COR-L47 (cell line): ENCODE data around the gene TAP1.
"Not testable (repeated sequence)": the region's sequence is repeated elsewhere in the genome, so short reads cannot be mapped to it uniquely, and the experiment has no call there.

Experiments
- DNase-seq: peaks from one replicate; lab custom pipeline; 2025; lab: John Stamatoyannopoulos, UW

The TAP1 gene, protein sequence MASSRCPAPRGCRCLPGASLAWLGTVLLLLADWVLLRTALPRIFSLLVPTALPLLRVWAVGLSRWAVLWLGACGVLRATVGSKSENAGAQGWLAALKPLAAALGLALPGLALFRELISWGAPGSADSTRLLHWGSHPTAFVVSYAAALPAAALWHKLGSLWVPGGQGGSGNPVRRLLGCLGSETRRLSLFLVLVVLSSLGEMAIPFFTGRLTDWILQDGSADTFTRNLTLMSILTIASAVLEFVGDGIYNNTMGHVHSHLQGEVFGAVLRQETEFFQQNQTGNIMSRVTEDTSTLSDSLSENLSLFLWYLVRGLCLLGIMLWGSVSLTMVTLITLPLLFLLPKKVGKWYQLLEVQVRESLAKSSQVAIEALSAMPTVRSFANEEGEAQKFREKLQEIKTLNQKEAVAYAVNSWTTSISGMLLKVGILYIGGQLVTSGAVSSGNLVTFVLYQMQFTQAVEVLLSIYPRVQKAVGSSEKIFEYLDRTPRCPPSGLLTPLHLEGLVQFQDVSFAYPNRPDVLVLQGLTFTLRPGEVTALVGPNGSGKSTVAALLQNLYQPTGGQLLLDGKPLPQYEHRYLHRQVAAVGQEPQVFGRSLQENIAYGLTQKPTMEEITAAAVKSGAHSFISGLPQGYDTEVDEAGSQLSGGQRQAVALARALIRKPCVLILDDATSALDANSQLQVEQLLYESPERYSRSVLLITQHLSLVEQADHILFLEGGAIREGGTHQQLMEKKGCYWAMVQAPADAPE

DNA sequence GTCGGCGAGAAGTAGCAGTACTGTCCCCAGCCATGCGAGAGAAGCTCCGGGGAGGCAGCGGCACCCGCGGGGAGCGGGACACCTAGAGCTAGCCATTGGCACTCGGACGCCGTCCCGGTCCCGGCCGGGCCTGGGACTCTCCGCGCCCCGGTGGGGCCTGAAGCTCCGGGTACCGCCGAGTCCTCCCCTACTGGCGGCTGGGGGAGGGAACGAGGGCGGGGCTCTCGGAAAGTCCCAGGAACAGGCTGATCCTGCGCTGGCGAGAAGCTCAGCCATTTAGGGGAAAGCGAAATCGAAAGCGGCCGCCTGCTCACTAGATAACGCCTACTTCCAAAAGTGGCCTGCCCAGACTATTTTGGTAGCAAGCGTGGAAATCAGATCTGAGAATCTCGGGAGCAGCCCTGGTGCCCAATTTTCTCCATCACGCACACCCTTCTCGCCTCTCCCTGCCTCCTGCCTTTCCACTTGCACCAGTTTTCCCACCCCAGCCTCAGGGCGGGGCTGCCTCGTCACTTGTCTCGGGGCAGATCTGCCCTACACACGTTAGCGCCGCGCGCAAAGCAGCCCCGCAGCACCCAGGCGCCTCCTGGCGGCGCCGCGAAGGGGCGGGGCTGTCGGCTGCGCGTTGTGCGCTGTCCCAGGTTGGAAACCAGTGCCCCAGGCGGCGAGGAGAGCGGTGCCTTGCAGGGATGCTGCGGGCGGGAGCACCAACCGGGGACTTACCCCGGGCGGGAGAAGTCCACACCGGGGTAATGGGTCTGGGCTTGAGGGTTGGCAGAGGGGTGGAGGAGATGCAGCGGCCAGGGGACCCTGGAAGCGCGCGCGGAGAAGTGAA, at the start of gene TAP1, which contains the start of gene PSMB9:
Gene TAP1, minus strand, starts transcription at position 164 of the 835 bp plus-strand sequence. Its CDS starts 68 bp downstream, at position 96.
Gene PSMB9, plus strand, starts transcription at position 652 of the 835 bp plus-strand sequence. Its CDS starts 38 bp downstream, at position 690.
- DNase-seq = peak; percentile 76

DNA sequence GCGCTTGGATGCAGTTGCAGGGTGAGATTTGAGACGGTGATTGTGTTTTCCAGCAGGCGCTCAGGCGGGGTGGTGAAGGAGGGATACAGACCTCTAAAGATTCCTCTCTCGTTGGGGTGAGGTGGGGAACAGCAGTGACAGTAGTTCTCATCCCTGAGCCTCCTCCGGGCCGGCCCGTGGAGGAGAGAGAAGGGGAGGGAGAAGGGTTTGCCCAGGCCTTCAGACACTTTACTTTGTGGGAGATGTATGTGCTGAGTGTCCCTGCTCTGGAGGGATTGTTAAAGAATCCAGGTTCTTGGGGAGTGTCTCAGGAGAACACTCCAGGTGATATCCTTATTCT, 41.5 kb upstream of the TAP1 start:
- no peak for DNase-seq

DNA sequence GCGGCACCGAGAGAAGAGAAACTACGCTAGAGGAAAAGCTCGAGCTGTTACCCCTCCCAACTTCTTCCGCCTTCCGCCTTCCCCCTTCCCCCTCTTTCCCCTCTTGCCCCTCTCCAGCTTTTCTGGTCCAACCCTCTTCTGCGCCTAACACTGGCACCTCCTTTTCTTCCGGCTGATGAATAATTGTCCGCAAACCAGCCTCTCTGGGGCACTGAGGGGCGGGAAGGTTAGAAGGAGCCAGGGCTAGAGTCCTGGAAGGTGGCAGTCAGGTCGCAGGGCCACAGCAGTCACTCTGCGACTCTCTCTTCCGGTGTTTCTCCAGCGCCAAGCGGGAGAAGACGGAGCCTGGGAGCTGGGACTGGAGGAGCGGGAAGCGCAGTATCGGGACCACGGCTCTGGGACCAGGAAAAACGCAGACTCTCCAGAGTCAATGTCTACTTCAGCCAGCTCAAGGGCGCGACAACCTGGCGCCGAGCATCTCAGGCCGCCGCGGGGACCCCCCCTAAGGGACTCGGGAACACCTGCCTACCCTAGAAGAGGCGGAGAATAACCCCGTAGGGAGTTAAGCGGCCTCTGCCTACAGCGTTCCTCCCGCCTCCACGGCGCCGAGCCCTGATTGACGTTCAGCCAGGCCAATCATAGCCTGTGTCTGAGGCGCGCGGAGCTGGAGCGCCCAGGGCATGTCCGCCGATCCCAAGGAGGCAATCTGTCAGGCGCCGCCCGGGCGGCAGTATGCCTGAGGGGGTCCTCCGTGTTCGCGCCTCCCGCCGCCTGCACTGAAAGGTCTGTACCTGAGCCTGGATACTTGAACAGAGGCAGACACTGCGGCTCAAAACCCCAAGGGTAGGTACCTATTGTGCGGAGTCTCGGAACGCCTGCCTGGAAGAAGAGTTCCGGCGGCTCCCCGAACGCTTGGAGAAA, 40.8 kb upstream of the TAP1 start:
- DNase-seq = peak; percentile 95

DNA sequence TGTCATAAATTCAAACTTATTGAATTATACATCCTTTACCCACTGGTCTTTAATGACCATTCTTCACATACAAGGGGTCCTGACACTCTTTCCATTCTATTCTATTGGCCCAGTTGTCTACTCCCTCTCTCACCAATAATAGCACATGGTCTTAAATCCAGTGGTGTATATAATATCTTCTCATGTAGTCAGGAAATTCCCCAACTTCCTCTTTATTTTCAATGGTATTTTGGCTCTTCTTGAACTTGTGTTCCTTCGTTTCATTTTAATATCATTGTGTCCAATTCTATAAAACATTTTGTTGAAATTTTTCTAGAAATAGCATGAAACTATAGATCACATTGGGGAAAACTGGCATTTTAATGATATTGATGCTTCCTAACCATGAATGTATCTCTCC, 37.3 kb upstream of the TAP1 start:
- DNase-seq = no peak

DNA sequence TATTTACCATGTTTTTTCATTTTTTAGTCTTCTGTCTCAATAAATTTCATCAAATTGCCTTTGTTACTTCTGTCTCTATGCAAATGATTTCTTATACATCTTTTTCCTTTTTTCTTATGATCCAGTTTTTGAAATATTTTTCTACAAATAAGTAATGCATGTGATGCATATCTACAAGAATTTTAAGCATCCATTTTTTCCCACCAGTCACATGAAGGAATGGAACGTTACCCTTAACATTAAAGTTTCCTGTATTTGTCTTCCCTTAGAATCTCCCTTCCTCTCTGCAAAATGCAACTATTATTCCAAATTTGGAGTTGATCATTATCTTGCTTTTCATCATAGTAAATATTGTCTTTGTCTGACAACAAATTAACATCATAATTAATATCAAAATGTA, 36.0 kb upstream of the TAP1 start:
- no peak for DNase-seq

DNA sequence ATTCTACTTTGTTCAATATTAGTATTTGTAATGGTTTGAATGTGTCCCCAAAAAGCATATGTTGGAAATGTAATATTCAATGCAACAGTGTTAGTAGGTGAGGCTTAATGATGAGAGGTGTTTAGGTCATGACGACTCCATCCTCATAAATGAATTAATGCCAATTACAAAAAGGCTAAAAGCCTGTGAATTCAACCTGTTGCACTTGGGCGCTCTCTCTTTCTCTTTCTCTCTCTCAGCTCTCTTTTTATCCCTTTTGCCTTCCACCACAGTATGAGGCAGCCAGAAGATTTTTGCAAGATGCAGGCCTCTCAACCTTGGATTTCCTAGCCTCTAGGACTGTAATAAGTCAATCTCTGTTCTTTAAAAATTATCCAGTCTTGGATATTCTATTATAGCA, 35.1 kb upstream of the TAP1 start:
- no peak for DNase-seq

DNA sequence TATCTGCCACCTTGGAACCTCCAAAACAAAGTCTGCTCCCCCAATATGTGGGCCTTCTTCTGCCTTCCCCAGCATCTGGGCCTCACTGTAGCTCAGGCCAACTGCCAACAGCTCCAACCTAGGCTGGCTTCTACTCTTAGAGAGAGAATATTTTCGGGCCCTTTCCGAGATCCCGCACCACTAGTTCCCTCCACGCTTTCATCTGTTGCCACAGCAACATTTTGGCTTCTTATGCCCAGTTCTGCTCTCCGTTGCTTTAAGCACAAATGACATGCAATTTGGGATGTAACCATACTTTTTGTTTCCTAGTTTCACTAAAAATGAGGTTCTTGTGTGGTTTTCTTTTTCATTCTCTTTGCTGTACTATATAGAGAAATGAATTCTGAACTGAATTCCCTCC, 34.1 kb upstream of the TAP1 start:
- no peak for DNase-seq

DNA sequence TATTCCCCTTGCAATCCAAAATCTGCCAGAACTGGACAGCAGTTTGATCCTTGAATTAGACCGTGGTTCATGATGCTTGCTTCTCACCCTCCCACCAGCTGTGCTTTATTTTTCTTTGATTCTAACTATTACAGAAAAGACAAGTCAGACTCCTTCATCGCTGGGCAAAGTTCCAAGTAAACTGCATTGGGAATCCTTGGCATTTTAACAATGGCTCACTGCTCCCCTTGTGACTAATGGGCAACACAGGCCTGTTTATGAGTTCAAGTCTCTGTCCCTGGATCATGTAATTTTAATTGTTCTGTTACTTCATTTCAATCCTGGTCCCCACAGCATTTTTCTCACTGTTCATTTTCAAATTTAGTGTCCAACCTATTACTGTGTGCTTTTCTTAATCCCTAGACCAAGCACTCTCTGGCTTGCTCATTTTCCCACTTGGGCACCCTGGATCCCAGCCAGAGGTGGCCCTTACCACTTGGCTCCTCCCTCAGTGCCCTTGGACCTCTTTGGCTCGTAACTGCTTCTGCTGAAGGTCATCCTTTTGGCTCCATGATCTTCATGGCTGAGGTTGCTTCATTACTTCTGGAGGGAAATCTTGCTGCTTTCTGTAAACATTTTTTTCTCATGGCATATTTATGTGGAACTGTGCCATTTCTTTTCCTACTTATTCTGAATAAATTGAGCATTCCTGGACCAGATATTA, 33.3 kb upstream of the TAP1 start:
- DNase-seq = peak; percentile 21

DNA sequence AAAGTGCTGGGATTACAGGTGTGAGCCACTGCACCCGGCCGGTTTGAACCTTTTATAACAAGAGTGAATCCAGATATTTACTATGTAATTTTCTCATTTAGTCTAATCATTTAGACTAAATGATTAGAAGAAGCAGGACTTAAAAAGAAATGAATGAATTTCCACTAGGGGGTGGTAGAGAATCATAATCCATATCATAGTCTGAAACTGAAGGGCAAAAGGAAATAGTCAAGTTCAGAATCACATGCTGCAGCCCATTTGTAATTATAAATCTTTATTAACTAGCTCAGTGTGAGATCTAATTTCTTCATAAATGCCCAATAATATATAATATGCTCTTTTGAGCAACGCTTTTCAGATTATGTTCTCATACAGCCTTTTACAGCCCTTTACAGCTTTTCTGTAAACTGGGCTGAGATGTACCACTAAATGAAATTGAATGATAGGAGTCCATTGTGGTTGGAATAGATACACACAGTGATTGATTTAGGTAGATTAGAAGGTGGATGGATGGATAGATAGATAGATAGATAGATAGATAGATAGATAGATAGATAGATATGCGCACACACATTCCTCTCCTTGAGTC, 32.3 kb upstream of the TAP1 start:
- peak; percentile 54 for DNase-seq

DNA sequence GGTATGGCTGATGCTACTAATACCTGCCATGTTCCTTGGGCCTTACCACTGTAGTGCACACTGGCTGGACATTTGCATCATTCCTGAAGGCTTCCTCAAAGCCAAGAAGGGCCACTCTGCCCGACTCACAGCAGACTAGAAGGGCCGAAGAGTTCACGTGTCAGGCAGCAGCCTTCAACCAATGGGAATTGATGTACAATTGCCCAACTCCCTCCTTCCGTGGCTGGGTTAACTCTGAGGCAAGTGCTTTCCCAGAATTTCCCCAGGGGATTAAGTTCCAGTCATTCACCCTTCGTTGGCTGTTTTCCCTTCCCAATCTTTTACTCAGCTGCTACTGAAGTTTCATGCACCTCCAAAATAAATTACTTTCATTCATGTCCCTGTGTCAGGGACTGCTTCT, 30.3 kb upstream of the TAP1 start:
- no peak for DNase-seq

DNA sequence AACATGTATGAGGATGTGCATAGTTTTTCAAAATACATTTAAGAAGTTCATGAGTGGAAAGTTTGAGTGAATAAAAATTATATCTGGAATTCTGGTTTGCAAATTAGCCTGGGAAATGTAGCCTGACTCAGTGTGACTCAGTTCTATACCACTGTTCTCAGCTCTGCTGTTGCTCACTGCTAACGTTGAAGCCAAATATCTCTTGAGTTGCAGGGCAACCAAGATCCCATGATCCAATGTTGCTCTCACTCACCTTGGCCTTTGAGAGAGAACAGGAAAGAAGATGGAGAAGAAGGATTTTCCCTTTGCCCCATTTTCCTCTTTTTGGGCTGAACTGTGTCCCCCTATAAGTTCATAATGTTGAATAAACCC, 29.4 kb upstream of the TAP1 start:
- no peak for DNase-seq

DNA sequence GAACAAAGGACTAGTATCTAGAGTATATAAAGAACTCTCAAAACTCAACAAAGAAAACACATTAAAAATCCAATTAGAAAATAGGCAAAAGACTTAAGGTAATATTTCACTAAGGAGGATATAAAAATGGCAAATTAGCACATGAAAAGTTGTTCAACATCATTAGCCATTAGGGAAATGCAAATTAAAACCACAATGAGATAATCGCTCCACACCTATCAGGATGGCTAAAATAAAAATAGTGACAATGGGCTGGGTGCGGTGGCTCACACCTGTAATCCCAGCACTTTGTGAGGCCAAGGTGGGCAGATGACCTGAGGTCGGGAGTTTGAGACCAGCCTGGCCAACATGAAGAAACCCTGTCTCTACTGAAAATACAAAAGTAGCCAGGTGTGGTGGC, 27.5 kb upstream of the TAP1 start:
- DNase-seq = not testable (repeated sequence)

DNA sequence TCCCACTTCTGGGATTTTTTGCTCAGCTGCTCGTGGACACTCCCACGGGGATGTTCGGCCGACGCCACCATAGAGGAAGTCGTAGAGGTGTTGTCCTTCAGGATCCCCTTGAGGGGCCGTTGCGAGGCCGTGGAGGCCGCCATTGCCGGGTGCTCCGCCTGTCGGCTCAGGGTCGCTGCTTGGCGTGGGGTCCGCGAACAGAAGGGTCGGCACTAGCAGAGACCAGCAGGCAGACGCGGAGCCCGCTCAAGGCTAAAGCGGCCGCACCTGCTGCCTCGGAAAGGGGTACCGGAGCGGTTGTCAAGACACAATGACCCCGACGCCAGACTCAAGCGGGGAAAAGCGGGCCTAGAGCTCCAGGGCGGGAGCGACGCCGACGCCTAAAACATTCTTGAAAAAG, 26.2 kb upstream of the TAP1 start:
- no peak for DNase-seq

DNA sequence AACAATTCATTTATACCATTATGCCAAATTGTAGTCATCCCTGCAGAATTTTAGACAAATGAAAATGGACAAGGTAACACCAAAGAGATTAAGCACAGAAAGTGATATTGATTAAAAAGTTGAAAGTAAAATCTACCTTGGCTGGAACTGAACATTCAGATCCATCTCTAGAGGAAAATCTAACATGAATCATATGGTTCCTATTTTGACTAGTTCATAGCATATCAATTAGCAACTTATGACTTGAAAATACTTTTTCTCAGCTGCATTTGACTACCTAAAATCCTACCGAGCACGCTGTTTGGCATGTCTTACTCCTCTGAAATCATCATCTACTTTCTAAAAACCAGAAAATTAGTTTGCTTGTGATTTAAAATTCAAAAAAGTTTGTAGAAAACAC, 23.1 kb upstream of the TAP1 start:
- no peak for DNase-seq

DNA sequence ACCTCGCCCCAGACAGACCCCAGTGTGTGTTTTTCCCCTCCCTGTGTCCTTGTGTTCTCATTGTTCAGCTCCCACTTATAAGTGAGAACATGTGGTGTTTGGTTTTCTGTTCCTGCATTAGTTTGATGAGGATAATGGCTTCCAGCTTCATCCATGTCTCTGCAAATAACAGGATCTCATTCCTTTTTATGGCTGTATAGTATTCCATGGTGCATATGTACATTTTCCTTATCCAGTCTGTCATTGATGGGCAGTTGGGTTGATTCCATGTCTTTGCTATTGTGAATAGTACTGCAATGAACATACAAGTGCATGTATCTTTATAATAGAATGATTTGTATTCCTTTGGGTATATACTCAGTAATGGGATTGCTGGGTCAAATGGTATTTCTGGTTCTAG, 20.4 kb upstream of the TAP1 start:
- DNase-seq = not testable (repeated sequence)

DNA sequence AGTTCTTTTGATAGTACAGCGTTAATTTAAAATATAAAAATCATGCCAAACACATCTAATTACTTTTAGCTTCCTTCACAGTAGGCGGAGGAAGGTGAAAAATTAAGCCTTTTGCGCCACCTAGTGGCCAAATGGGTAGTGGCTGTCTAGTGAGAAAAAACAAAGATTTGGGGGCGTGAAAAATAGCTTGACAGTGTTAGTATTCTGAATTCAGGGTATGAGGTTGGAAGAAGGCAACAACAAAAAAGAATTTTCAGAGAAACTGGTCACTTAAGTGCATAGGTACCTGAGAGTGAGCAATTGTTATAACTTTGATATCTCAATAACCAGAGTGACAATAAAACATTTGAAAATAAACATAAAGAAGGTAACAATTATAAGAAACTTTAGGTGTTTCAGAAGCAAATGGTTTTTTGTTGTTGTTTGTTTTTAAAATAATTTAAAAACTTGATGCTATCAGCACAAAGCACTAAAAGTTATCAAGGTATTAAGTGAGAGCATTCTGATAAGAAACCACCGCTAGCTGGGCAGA, 14.8 kb upstream of the TAP1 start:
- peak; percentile 40 for DNase-seq

DNA sequence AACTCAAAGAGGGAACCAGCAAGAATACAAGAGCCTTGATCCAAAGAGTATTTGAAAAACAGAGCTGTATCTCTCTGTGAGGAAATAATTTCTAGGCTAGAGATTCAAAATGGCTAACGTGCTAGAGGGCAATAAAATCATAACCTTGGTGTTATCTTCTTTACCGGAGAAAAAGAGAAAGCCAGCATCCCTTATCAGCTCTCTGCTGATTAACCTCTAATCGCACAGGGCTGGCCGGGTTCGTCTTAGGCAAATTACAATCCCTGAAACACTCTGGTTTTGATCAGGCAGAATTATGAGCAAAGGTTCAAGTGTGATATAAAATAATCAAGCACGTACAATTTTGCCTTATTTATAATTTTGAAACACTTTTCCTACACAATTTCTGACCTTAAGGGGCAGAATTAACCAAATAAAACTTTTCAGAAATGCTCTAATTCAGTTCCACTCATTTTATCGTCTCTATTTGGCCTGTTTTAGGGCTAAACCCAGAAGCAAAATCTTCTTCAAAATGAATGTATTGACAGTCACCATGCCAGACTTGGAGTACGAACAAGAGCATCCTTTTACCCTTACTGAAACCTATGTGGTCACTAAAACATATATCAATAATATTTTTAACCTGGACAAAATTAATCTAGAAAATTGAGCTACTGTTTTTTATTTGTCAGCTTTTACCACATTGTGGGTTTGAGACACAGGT, 14.2 kb upstream of the TAP1 start:
- no peak for DNase-seq

DNA sequence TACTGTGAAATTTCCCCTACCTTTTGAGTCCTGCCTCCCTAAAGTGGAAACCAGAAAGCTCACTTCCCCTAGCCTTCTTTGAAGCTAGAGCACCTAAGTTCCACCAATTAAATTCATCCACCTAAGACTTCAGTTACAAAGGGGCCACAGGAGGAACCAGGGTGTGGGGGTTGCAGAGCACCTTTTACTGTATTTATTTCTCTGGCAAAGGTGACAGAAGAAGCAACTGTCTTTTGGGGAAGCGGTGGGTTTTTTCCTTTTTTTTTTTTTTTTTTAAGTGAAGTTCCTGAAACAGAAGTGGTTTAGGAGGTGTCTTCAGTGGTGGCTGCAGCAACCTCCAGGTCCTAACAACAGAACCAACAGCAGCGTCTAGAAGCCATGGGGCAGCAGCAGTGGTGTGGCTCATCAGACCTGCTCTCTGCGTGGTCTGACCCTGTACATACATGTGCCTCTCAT, 13.5 kb upstream of the TAP1 start:
- no peak for DNase-seq

DNA sequence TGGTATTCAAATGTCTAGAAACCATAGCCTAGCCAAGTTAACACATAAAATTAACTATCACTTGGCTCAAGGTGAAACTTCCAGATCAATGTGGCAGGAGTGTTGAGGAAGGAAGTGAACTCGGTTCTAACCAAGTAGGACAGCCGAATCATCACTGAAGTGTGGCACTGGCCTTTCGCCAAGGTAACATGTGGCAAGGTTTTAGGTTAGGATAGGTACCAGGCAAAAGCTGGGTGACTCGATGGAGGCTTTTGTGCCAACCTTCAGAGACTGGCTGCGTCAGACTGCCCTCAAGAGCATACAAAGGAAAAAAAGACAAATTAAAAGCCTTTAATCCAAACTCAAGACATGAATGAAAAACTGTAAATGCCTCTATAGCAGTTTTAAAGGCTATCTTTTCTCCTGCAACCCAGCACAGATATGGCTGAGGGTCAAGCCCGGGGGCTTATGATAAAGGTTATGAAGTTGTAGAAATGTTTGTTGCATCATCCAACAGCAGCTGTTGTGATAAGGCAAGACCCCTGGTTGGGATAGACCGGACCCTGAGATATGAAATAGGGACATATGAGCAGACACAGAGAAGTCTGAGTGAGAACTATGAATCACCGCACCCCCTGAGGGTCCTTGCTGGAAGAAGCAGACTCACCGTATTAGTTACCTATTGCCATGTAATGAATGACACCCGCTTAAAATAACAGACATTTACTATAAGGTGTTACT, 12.4 kb upstream of the TAP1 start:
- DNase-seq = no peak
